LNCAP (cell line): Measurements from ENCODE around the gene CLDN18.

ENCODE experiments used
- CTCF ChIP-seq: fragments of 450-650 bp; IDR thresholded peaks from 2 replicates; pipeline ENCODE4 v1.5.1; 2017; ENCODE audit warnings: mild to moderate bottlenecking

Gene CLDN18

GRCh38 chr3:138009476-138010272 is at the start of gene CLDN18:
CLDN18 (plus strand) TSS chr3:138010165; CDS start chr3:138010226, 61 bp downstream.
- TF ChIP-seq CTCF: no peak

GRCh38 chr3:137962251-137962650 is 47.7 kb upstream of the CLDN18 start:
- no peak for TF ChIP-seq CTCF

GRCh38 chr3:137963463-137963862 is 46.5 kb upstream of the CLDN18 start:
- no peak for TF ChIP-seq CTCF

DNA sequence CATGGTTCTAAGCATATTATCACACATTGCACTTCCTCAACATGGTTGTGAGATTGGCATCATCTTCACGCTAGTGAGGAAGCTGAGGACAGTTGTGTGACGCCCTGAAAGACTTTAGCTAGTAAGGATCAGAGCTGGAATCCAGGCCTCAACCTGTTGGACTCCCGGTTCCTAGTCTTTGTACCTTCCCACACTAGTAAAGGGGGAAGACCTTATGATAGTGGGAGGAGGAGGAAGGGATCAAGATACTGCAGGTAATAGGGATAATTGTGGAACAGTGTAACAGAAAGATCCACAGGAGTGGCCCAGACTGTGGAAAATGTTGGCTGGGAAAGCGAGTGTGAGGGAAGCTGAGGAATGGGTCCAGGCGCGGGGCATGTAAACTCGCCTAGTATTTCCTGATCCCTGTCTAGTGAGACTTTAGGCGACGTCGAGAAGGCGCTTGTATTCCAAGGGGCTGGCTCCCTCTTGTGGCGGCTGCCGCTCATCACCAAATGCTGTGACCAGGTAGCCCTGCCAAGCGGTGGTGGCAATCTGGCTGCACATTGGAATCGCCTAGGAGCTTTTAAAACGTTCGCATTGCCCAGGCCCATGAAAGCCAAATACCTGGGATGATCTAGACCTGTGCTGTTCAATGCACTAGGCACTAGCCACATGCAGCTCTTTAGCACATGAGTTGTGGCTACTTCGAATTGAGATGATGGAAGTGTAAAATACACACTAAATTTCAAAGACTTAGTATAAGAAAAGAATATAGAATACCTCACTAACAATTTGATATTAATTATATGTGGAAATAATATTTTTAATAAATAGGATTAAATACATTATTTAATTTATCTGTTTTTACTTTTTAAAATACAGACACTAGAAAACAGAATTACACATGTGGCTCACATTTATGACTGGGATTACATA is 38.8 kb upstream of the CLDN18 start:
- TF ChIP-seq CTCF: peak; percentile 92

DNA sequence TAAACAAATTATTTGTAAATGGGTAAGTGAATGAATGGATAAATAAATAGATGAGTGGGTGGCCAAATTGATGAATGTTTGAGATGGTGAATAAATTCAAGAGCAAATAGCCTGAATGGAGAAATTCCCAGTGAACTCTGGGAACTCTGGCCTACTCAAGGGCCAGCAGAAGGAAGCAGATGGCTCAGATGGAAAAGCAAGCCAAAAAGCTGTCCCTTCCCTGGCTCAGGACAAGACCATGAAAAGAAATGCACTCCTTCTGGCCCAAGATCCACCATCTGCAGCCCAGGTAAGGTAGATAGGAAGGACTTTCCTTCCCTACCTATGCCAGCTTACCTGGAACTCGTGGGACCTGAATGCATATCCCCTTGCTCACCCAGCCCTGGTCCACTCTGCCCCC is 37.6 kb upstream of the CLDN18 start:
- TF ChIP-seq CTCF: no peak

DNA sequence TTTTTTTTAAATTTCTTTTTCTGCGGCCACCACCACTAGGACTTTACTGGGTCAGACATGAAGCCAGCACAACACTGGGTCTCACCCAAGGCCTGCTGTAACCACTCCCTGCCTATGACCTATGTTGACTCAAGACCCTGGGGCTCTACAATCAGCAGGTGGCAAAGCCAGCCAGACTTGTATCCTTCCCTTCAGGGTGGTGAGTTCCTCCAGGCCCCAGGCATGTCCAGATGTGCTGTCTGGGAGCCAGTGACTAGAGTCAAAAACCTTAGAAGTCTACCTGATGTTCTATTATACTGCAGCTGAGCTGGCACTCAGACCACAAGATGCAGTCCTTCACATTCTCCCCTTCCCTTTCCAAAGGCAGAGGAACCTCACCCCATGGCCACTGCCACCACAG is 31.6 kb upstream of the CLDN18 start:
- no peak for TF ChIP-seq CTCF

DNA sequence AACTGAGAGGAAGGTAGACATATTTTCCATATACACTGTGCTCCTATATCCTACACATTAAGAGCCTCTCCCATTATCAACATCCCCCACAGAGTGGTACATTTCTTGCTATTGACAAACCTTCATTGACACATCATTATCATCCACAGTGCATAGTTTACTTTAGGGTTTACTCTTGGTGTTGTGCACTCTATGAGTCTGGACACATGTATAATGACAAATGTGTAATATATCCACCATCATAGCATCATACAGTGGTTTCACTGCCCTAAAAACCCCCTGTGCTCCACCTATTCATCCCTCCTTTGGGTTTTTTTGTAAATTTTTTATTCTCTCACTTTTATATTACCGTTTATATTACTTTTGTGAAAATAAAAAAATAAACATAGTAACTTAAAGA is 22.2 kb upstream of the CLDN18 start:
- TF ChIP-seq CTCF: no peak
